Common myeloid progenitor, CD34-positive (primary cell): ENCODE measurements around the gene IMP3.
A peak's percentile ranks its signal among the peaks of the same experiment; 100 is the strongest.

Experiments used
- CTCF ChIA-PET: fragments of 350-600 bp; sonication (Branson Sonifier 250); formaldehyde crosslinking; loops from one replicate; lab custom pipeline; 2021; ENCODE audit warnings: antibody characterized with exemption; lab: Charles Lee
- POLR2A ChIA-PET: fragments of 350-600 bp; sonication (Branson Sonifier 250); formaldehyde crosslinking; loops from one replicate; lab custom pipeline; 2021; ENCODE audit warnings: antibody characterized with exemption; lab: Charles Lee
- DNase-seq, 3 donors: peaks; one replicate each; pipeline versions ENCODE4 v3.0.0 to v3.0.0-alpha.2; 2013
- H3K27ac ChIP-seq, 2 experiments: 1 replicate in 1 of 2; 2 replicates in 1 of 2; pipeline ENCODE4 v1.7.0; 2013; ENCODE audit warnings: inconsistent platforms in 2 of 2, low read length in 2 of 2, mild to moderate bottlenecking in 2 of 2, low read depth in 1 of 2, moderate library complexity in 1 of 2; ENCODE audit not compliant: severe bottlenecking in 2 of 2, insufficient read depth in 1 of 2, poor library complexity in 1 of 2
- H3K27me3 ChIP-seq, 5 experiments: replicated peaks in 2 of 5; 1 replicate in 3 of 5; 2 replicates in 2 of 5; pipeline versions ENCODE4 v1.6.1 to v1.7.0; 2013; ENCODE audit warnings: low read length in 4 of 5, mild to moderate bottlenecking in 2 of 5, moderate library complexity in 2 of 5, inconsistent platforms in 1 of 5; ENCODE audit not compliant: insufficient read depth in 5 of 5, control insufficient read depth in 4 of 5
- H3K36me3 ChIP-seq, 4 experiments: 1 replicate in 2 of 4; 2 replicates in 2 of 4; pipeline versions ENCODE4 v1.6.1 to v1.7.0; 2013; ENCODE audit warnings: low read length in 3 of 4, control low read depth in 1 of 4, mild to moderate bottlenecking in 1 of 4; ENCODE audit not compliant: control insufficient read depth in 4 of 4, insufficient read depth in 4 of 4
- H3K4me1 ChIP-seq, 4 experiments: 1 replicate in 3 of 4; 2 replicates in 1 of 4; pipeline versions ENCODE4 v1.6.1 to v1.7.1; 2013; ENCODE audit warnings: low read length in 3 of 4, mild to moderate bottlenecking in 3 of 4, control low read depth in 1 of 4, inconsistent platforms in 1 of 4, moderate library complexity in 1 of 4; ENCODE audit not compliant: control insufficient read depth in 4 of 4, insufficient read depth in 4 of 4; ENCODE audit errors: control extremely low read depth in 1 of 4
- H3K4me3 ChIP-seq, 7 experiments: 1 replicate in 4 of 7; 2 replicates in 3 of 7; pipeline versions ENCODE4 v1.5.1 to v1.7.0; 2013; ENCODE audit warnings: mild to moderate bottlenecking in 7 of 7, low read length in 6 of 7, moderate library complexity in 6 of 7, inconsistent platforms in 2 of 7, low read depth in 2 of 7, control low read depth in 1 of 7; ENCODE audit not compliant: insufficient read depth in 4 of 7, control insufficient read depth in 1 of 7; ENCODE audit errors: extremely low read depth in 1 of 7
- H3K9me3 ChIP-seq, 5 experiments: 1 replicate in 4 of 5; 2 replicates in 1 of 5; pipeline versions ENCODE4 v1.6.1 to v1.7.1; 2013; ENCODE audit warnings: low read length in 4 of 5, mild to moderate bottlenecking in 2 of 5, inconsistent platforms in 1 of 5, low read depth in 1 of 5, moderate library complexity in 1 of 5; ENCODE audit not compliant: control insufficient read depth in 4 of 5, insufficient read depth in 2 of 5; ENCODE audit errors: control extremely low read depth in 1 of 5
- WGBS: methylation state at CpG from one replicate; pipeline ENCODE4 v1.1.5; 2013; ENCODE audit not compliant: insufficient coverage; 5-methylcytosine and 5-hydroxymethylcytosine counted together

IMP3 gene

GRCh38 chr15:75656331-75656730, 16.3 kb upstream of the IMP3 start:
- Histone ChIP-seq H3K27me3 (no peaks in the 10 kb centered on the region), H3K27ac (no peak overlapping the region), H3K36me3 (peaks cover 0 to 8% (median 4%) of the 10 kb centered on the region in 4 experiments), H3K9me3 (no peaks in the 10 kb centered on the region), H3K4me3 (no peak overlapping the region), H3K4me1 (peaks cover 0 to 11% (median 7%) of the 10 kb centered on the region in 4 experiments)
- DNase-seq = no peak
- POLR2A ChIA-PET = no interaction called here
- CTCF ChIA-PET = no interaction called here
- 100% methylated on average over 5 of the region's 5 CpGs for WGBS

DNA sequence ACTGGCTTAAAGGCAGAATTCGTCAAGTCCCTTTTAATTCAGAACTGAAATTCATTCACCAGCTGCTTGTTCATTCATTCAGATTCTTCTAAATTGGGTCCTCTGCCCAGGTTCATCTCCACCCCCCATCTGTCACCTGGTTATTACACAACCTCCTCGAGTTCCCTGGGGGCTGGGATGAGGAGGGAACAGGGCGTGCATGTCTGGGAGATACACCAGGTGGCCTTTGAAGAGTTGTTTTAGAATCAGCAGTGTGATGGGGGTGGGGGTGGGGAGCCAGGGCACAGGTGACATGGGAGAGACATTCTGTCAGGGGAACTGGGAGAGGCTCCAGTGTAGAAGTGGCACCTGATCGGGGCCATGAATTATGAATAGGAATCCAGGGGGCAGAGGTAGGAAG, 15.9 kb upstream of the IMP3 start:
- H3K4me1 ChIP-seq = peaks cover 0 to 15% (median 11%) of the 10 kb centered on the region in 4 experiments
- peaks cover 0 to 8% (median 4%) of the 10 kb centered on the region in 4 experiments for H3K36me3 ChIP-seq
- POLR2A ChIA-PET = no interaction called here
- no peaks in the 10 kb centered on the region for H3K9me3 ChIP-seq
- no peaks in the 10 kb centered on the region for H3K27me3 ChIP-seq
- CTCF ChIA-PET = no interaction called here
- WGBS = 90% methylated on average over 2 of the region's 4 CpGs
- no peak overlapping the region for H3K27ac ChIP-seq
- no peak overlapping the region for H3K4me3 ChIP-seq
- DNase-seq = no peak

GRCh38 chr15:75654201-75654907, 14.3 kb upstream of the IMP3 start:
- ChIA-PET CTCF (interaction anchor here (1.1 to 1.5 kb wide), 2 partner anchors 12 to 14 kb away, joined by 3 to 4 read pairs; partner anchors contain the start of gene IMP3), POLR2A (no interaction called here)
- 95% methylated on average over 3 of the region's 4 CpGs for WGBS
- H3K4me3 ChIP-seq = no peak overlapping the region
- H3K9me3 ChIP-seq = no peaks in the 10 kb centered on the region
- no peak overlapping the region for H3K27ac ChIP-seq
- H3K36me3 ChIP-seq = peaks cover 0 to 13% (median 4%) of the 10 kb centered on the region in 4 experiments
- H3K27me3 ChIP-seq = no peaks in the 10 kb centered on the region
- DNase-seq = no peak
- peaks cover 0 to 16% (median 12%) of the 10 kb centered on the region in 4 experiments for H3K4me1 ChIP-seq

DNA sequence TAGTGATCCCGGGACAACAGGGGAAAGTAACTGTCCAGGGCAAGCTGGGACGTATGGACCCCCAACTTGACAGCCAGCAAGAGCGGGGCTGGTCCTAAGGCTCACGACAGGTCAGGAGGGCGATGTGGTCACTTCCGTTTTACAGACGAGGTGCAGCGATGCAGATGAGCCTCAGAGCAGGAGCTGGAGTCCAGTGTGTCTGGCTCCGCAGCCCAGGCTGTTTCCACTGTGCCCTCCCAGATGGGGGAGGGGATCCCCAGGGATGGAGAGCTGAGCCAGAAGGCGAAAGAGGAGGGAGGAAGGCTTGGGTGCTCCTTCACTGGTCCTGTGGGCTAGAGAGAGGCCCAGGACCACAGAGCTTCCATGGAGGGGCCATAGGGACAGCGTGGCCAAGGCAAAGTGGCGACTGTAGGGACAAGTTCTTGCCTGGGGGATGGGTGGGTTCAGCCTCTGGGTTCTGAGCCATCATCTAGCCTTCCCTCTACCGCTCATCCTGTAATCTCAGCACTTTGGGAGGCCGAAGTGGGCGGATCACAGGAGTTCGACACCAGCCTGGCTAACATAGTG, 13.4 kb upstream of the IMP3 start:
- Histone ChIP-seq H3K27ac (no peak overlapping the region), H3K27me3 (no peaks in the 10 kb centered on the region), H3K36me3 (peaks cover 0 to 13% (median 4%) of the 10 kb centered on the region in 4 experiments), H3K4me3 (no peak overlapping the region), H3K4me1 (peaks cover 0 to 17% (median 15%) of the 10 kb centered on the region in 4 experiments), H3K9me3 (no peaks in the 10 kb centered on the region)
- ChIA-PET CTCF (interaction anchor here (1.1 to 1.5 kb wide), 2 partner anchors 11 to 13 kb away, joined by 3 to 4 read pairs; partner anchors contain the start of gene IMP3), POLR2A (no interaction called here)
- no peak for DNase-seq
- WGBS = 96% methylated on average over 15 of the region's 16 CpGs

DNA sequence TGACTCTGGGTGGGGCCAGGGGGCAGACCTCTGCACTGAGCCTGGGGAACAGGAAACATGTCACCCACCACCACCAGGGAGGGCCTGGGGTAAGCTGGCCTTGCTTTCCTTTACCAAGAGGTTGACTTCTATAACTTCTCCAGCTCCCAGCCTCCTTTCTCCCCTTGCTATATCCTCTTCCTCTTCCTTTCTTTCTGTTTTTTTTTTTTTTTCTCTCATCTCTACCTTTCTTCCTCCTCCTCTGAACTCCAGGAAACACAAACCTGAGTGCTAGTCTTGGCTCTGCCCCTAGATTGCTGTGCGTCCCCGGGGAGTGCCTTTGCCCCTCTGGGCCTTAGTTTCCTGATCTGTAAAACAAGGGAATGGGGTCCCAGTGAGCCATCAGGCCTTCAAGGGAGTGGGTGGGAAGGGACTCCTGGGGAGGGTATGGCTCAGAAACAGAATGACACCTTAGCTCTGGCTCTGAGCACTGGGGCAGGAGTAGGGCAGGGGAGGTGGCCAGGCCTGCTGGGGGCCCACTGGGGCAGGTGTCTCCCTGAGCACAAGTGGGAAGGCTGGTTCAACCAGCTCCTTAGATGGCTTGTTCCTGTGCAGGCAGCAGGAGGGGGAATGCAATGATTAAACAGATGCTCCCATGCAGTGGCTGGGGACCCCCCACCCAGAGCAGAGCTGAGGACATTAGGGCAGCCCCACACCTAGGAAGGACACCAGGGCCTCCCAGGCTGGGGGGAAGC, 12.0 kb upstream of the IMP3 start:
- POLR2A ChIA-PET = interaction anchor here (0.6 kb wide), 1 partner anchor 196 kb away, joined by 4 read pairs; no protein-coding TSS in a partner anchor
- peaks cover 0 to 10% (median 2%) of the 10 kb centered on the region in 4 experiments for H3K36me3 ChIP-seq

GRCh38 chr15:75650908-75651809, 11.1 kb upstream of the IMP3 start:
- Histone ChIP-seq H3K9me3 (no peaks in the 10 kb centered on the region), H3K4me3 (peak overlapping the region in 1 of 7 experiments; percentile 10), H3K27me3 (peaks cover 0 to 3% (median 0%) of the 10 kb centered on the region in 5 experiments), H3K4me1 (peaks cover 0 to 34% (median 30%) of the 10 kb centered on the region in 4 experiments), H3K27ac (peak overlapping the region in 1 of 2 experiments; percentile 47), H3K36me3 (peaks cover 0 to 5% (median 0%) of the 10 kb centered on the region in 4 experiments)
- ChIA-PET CTCF (interaction anchor here (0.9 to 1.2 kb wide), 3 partner anchors 11 to 142 kb away, joined by 3 read pairs; no protein-coding TSS in a partner anchor), POLR2A (interaction anchor here (0.6 kb wide), 1 partner anchor 196 kb away, joined by 4 read pairs; no protein-coding TSS in a partner anchor)
- whole genome bisulfite sequencing = 95% methylated on average over 7 of the region's 9 CpGs
- DNase-seq = peak in 2 of 3 donors; percentile 9 to 26

More for the DNA sequence above, 12.0 kb upstream of the IMP3 start:
- DNase-seq = peak in 2 of 3 donors; percentile 27 to 30
- CTCF ChIA-PET = interaction anchor here (0.6 to 1.1 kb wide), 4 partner anchors 25 to 143 kb away, joined by 3 read pairs; no protein-coding TSS in a partner anchor
- WGBS = 50% methylated on average over 2 of the region's 2 CpGs
- H3K9me3 ChIP-seq = no peaks in the 10 kb centered on the region
- H3K4me3 ChIP-seq = peak overlapping the region in 1 of 7 experiments; percentile 10
- H3K27me3 ChIP-seq = no peaks in the 10 kb centered on the region
- H3K4me1 ChIP-seq = peaks cover 0 to 30% (median 23%) of the 10 kb centered on the region in 4 experiments
- peak overlapping the region in 1 of 2 experiments; percentile 34 for H3K27ac ChIP-seq
